ENCODE data around the gene ADAMTS15. TPM values are rescaled to one million over a fixed set of nuclear protein-coding genes. Genes with fewer than 3 reads are reported as not detected.

ADAMTS15 gene
- polyA plus RNA-seq, 1 donor, result 20.0 TPM

- DNase-seq, result no peak
Measured at GRCh38 chr11:130480186-130480585, 31.7 kb downstream of the ADAMTS15 start.

- DNase-seq, result no peak
Measured at GRCh38 chr11:130480711-130481140, 32.3 kb downstream of the ADAMTS15 start.

- DNase-seq, result no peak
Measured at GRCh38 chr11:130483124-130483523, 34.7 kb downstream of the ADAMTS15 start.

- DNase-seq, result no peak
Measured at GRCh38 chr11:130485983-130486382, 37.5 kb downstream of the ADAMTS15 start.

GRCh38 chr11:130486391-130486836, 38.0 kb downstream of the ADAMTS15 start:
- no peak for DNase-seq

- no peak for DNase-seq
Measured at GRCh38 chr11:130486987-130487923, 38.8 kb downstream of the ADAMTS15 start.

GRCh38 chr11:130487924-130488815, 39.7 kb downstream of the ADAMTS15 start:
- DNase-seq, result no peak

GRCh38 chr11:130488848-130489584, 40.6 kb downstream of the ADAMTS15 start:
- no peak for DNase-seq

GRCh38 chr11:130489716-130490115, 41.3 kb downstream of the ADAMTS15 start:
- DNase-seq, result no peak

GRCh38 chr11:130490682-130491449, 42.4 kb downstream of the ADAMTS15 start:
- no peak for DNase-seq

- no peak for DNase-seq
Measured at GRCh38 chr11:130498181-130498580, 49.7 kb downstream of the ADAMTS15 start.

GRCh38 chr11:130499828-130500227, 51.4 kb downstream of the ADAMTS15 start:
- no peak for DNase-seq

GRCh38 chr11:130504317-130504716, 55.9 kb downstream of the ADAMTS15 start:
- DNase-seq, result no peak

GRCh38 chr11:130508913-130509312, 60.5 kb downstream of the ADAMTS15 start:
- DNase-seq, result no peak

- DNase-seq, result no peak
Measured at GRCh38 chr11:130509942-130510341, 61.5 kb downstream of the ADAMTS15 start.

- no peak for DNase-seq
Measured at GRCh38 chr11:130510407-130511006, 62.1 kb downstream of the ADAMTS15 start.

GRCh38 chr11:130511765-130512164, 63.3 kb downstream of the ADAMTS15 start:
- no peak for DNase-seq

- no peak for DNase-seq
Measured at GRCh38 chr11:130512662-130513061, 64.2 kb downstream of the ADAMTS15 start.

GRCh38 chr11:130513132-130513531, 64.7 kb downstream of the ADAMTS15 start:
- no peak for DNase-seq

GRCh38 chr11:130514316-130514715, 65.9 kb downstream of the ADAMTS15 start:
- DNase-seq, result no peak

- no peak for DNase-seq
Measured at GRCh38 chr11:130514851-130515250, 66.4 kb downstream of the ADAMTS15 start.
